LNCaP clone FGC (cell line): ENCODE results near the gene HSD17B1.
"Not testable (repeated sequence)": the region's sequence is repeated elsewhere in the genome, so short reads cannot be mapped to it uniquely, and the experiment has no call there.

Experiments used
- DNase-seq: peaks from one replicate; pipeline ENCODE4 v3.0.0-alpha.2; 2011; ENCODE audit warnings: low read depth
- H3K4me3 ChIP-seq: 2 replicates; pipeline ENCODE4 v1.5.1; 2011; ENCODE audit warnings: mild to moderate bottlenecking, low read depth, low read length, control low read depth
- CTCF ChIP-seq: IDR thresholded peaks from 2 replicates; pipeline ENCODE4 v1.5.1; 2012; ENCODE audit warnings: mild to moderate bottlenecking; ENCODE audit not compliant: control insufficient read depth, insufficient read depth; ENCODE audit errors: extremely low read depth

Gene HSD17B1

GRCh38 chr17:42537826-42538451 lies 14.8 kb upstream of the HSD17B1 start:
- no peak overlapping the region for H3K4me3 ChIP-seq
- no peak for DNase-seq
- TF ChIP-seq CTCF: no peak

- H3K4me3 ChIP-seq: no peak overlapping the region
- TF ChIP-seq CTCF: no peak
- no peak for DNase-seq
Observed at GRCh38 chr17:42538482-42538881, 14.2 kb upstream of the HSD17B1 start.

DNA sequence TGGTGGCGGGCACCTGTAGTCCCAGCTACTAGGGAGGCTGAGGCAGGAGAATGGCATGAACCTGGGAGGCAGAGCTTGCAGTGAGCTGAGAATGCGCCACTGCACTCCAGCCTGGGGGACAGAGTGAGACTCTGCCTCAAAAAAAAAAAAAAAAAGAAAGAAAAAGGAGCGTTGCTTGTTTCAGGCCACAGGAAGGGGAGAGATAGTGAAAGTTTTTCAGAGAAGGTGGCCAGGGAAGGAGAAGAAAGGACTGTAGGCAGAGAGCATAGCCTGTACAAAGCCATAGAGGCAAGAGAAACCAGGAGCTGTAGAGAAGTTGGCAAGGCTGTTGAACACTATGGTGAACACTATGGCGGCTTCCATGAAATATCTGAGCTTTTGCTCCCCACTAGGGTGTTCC lies 12.2 kb upstream of the HSD17B1 start:
- DNase-seq, H3K4me3 ChIP-seq: not testable (repeated sequence)

GRCh38 chr17:42541041-42541833 lies 11.5 kb upstream of the HSD17B1 start:
- no peak for TF ChIP-seq CTCF
- H3K4me3 ChIP-seq: no peak overlapping the region
- DNase-seq: peak; percentile 87

DNA sequence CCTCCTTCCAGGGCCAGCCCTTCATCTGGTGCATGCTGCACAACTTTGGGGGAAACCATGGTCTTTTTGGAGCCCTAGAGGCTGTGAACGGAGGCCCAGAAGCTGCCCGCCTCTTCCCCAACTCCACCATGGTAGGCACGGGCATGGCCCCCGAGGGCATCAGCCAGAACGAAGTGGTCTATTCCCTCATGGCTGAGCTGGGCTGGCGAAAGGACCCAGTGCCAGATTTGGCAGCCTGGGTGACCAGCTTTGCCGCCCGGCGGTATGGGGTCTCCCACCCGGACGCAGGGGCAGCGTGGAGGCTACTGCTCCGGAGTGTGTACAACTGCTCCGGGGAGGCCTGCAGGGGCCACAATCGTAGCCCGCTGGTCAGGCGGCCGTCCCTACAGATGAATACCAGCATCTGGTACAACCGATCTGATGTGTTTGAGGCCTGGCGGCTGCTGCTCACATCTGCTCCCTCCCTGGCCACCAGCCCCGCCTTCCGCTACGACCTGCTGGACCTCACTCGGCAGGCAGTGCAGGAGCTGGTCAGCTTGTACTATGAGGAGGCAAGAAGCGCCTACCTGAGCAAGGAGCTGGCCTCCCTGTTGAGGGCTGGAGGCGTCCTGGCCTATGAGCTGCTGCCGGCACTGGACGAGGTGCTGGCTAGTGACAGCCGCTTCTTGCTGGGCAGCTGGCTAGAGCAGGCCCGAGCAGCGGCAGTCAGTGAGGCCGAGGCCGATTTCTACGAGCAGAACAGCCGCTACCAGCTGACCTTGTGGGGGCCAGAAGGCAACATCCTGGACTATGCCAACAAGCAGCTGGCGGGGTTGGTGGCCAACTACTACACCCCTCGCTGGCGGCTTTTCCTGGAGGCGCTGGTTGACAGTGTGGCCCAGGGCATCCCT lies 9.3 kb upstream of the HSD17B1 start:
- DNase-seq: no peak
- TF ChIP-seq CTCF: no peak
- H3K4me3 ChIP-seq: no peak overlapping the region

GRCh38 chr17:42544874-42545283 lies 7.8 kb upstream of the HSD17B1 start:
- DNase-seq: no peak
- H3K4me3 ChIP-seq: no peak overlapping the region
- no peak for TF ChIP-seq CTCF

DNA sequence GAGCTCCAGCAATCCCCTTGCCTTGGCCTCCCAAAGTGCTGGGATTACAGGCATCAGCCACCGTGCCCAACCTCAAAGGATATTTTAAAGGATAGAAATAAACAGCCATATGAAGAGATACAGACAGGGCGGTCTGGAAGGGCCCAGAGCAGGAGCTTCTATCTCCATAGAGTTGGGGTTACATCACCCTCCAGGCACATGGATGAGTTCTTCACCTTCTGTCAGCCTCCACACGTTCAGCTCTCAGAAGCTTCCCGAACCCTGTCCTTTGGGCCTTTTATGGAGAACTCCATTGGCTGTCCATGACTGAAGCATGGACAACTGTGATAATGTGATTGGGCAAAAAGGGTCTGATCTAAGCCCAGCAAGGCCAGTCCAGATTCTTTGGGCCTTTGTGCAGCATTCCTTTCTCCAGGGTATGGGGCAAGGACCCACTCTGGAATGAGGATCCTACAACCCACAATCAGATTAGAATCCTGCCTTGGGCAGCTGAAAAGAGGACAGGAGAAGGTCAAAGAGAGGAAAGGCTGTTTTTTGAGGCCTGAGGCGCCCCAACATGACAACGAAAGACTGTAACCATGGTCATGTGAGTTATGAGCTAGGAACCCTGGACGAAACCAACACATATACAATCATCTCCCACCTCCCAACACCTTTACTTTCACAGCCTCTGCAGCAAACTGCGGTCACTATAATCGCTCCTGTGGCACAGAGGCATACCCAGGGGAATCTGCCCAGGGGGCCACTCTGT lies 6.8 kb upstream of the HSD17B1 start:
- not testable (repeated sequence) for DNase-seq, H3K4me3 ChIP-seq
